ENCODE data around the gene TMEM39B. TPM values are rescaled to one million over a fixed set of nuclear protein-coding genes. Genes with fewer than 3 reads are reported as not detected.
A peak's percentile ranks its signal among the peaks of the same experiment; 100 is the strongest.

Gene TMEM39B
- total RNA-seq, 1 experiment from 2014 or later = 22.8 TPM

GRCh38 chr1:32062867-32063230, 9.9 kb upstream of the TMEM39B start:
- intact Hi-C loops (cut with micrococcal nuclease) = loop anchor here (1.0 to 10.0 kb wide), 2 partner anchors 86 to 248 kb away; partner anchors contain the start of gene SPOCD1
- peaks cover 31% of the 10 kb centered on the region in 2 experiments for H3K4me1 ChIP-seq (ENCODE audit: control insufficient read depth in 1 of 2, insufficient read depth in 2 of 2, low read length in 2 of 2)
- H3K9ac ChIP-seq (ENCODE audit: low read length) = no peak overlapping the region
- no peak for TF ChIP-seq EZH2phosphoT487 (IDR thresholded peaks at IDR 0.05; ENCODE audit: borderline replicate concordance)
- no peaks in the 10 kb centered on the region for H3K9me3 ChIP-seq (ENCODE audit: control insufficient read depth in 1 of 2, insufficient read depth in 1 of 2, low read depth in 1 of 2, low read length in 2 of 2)
- H2AFZ ChIP-seq (ENCODE audit: low read depth, low read length, poor library complexity, severe bottlenecking) = no peak overlapping the region
- CTCF ChIA-PET = interaction anchor here (0.6 to 1.8 kb wide), 17 partner anchors 8 to 399 kb away, joined by 3 to 17 read pairs (median 3); partner anchors contain the start of genes KHDRBS1 and TMEM39B
- RAD21 ChIA-PET (ENCODE audit: low non-redundant PET in 1 of 2, low total read pairs in 2 of 2, uncharacterized antibody in 2 of 2, unreplicated experiment in 2 of 2) = interaction anchor here (0.6 to 1.6 kb wide), 6 partner anchors 19 to 274 kb away, joined by 3 to 7 read pairs (median 4); no protein-coding TSS in a partner anchor
- H3K9me2 ChIP-seq (ENCODE audit: insufficient read depth) = no peaks in the 10 kb centered on the region
- peak overlapping the region; percentile 57 for H3K27ac ChIP-seq (ENCODE audit: low read depth, low read length)
- H3K27me3 ChIP-seq (ENCODE audit: insufficient read depth, low read length) = no peaks in the 10 kb centered on the region
- DNase-seq (ENCODE audit: low read depth, low spot score) = no peak
- peaks cover 26 to 32% of the 10 kb centered on the region in 2 experiments for H3K36me3 ChIP-seq (ENCODE audit: control insufficient read depth in 1 of 2, insufficient read depth in 2 of 2, low read length in 2 of 2)
- no peak overlapping the region for H3K4me3 ChIP-seq (replicated peaks in 1 of 2; ENCODE audit: low read depth in 1 of 2, low read length in 2 of 2)
- no peak overlapping the region for H3K4me2 ChIP-seq (ENCODE audit: low read length)
- ATAC-seq = no peak
- BruUV-seq (replicated peaks) = no TSS peak
- H3K79me2 ChIP-seq (ENCODE audit: insufficient read depth, low read length) = no peaks in the 10 kb centered on the region
- POLR2A ChIA-PET = interaction anchor here (0.7 to 2.5 kb wide), 4 partner anchors 10 to 117 kb away, joined by 3 to 8 read pairs (median 4); partner anchors contain the start of genes KHDRBS1, TMEM39B and TXLNA
- H4K20me1 ChIP-seq (ENCODE audit: insufficient read depth) = no peaks in the 10 kb centered on the region

- Histone ChIP-seq H2AFZ (ENCODE audit: low read depth, low read length, poor library complexity, severe bottlenecking) (no peak overlapping the region), H3K4me2 (ENCODE audit: low read length) (no peak overlapping the region), H3K4me1 (ENCODE audit: control insufficient read depth in 1 of 2, insufficient read depth in 2 of 2, low read length in 2 of 2) (peaks cover 31 to 33% of the 10 kb centered on the region in 2 experiments), H3K27ac (ENCODE audit: low read depth, low read length) (peak overlapping the region; percentile 57), H3K27me3 (ENCODE audit: insufficient read depth, low read length) (no peaks in the 10 kb centered on the region), H3K4me3 (replicated peaks in 1 of 2; ENCODE audit: low read depth in 1 of 2, low read length in 2 of 2) (no peak overlapping the region), H3K9me3 (ENCODE audit: control insufficient read depth in 1 of 2, insufficient read depth in 1 of 2, low read depth in 1 of 2, low read length in 2 of 2) (no peaks in the 10 kb centered on the region), H3K9me2 (ENCODE audit: insufficient read depth) (no peaks in the 10 kb centered on the region), H3K79me2 (ENCODE audit: insufficient read depth, low read length) (no peaks in the 10 kb centered on the region), H3K9ac (ENCODE audit: low read length) (no peak overlapping the region), H3K36me3 (ENCODE audit: control insufficient read depth in 1 of 2, insufficient read depth in 2 of 2, low read length in 2 of 2) (peaks cover 22 to 29% of the 10 kb centered on the region in 2 experiments), H4K20me1 (ENCODE audit: insufficient read depth) (no peaks in the 10 kb centered on the region)
- DNase-seq (ENCODE audit: low read depth, low spot score) (peak; percentile 32), ATAC-seq (peak; percentile 61)
- ChIA-PET CTCF (interaction anchor here (0.6 to 1.8 kb wide), 17 partner anchors 9 to 399 kb away, joined by 3 to 17 read pairs (median 3); partner anchors contain the start of genes KHDRBS1 and TMEM39B), POLR2A (interaction anchor here (0.7 to 2.5 kb wide), 3 partner anchors 50 to 116 kb away, joined by 3 to 8 read pairs (median 4); partner anchors contain the start of genes KHDRBS1 and TXLNA), RAD21 (ENCODE audit: low non-redundant PET in 1 of 2, low total read pairs in 2 of 2, uncharacterized antibody in 2 of 2, unreplicated experiment in 2 of 2) (interaction anchor here (0.6 to 1.6 kb wide), 7 partner anchors 19 to 274 kb away, joined by 3 to 7 read pairs (median 4); no protein-coding TSS in a partner anchor)
- no TSS peak for BruUV-seq (replicated peaks)
- intact Hi-C loops (cut with micrococcal nuclease) = loop anchor here (1.0 to 10.0 kb wide), 2 partner anchors 86 to 248 kb away; partner anchors contain the start of gene SPOCD1
- TF ChIP-seq POLR2AphosphoS5 (IDR thresholded peaks at IDR 0.05; ENCODE audit: low read depth, low read length) (peak; percentile 33; the same call in 1 of the 2 replicates), JUND (IDR thresholded peaks at IDR 0.05) (no peak), TCF7L2 (IDR thresholded peaks at IDR 0.05; ENCODE audit: borderline replicate concordance, extremely low read depth, insufficient read depth, insufficient read length) (no peak), YY1 (IDR thresholded peaks at IDR 0.05; ENCODE audit: extremely low read depth, insufficient replicate concordance, low read depth, low read length) (no peak), CTCF (IDR thresholded peaks at IDR 0.05 in 2 of 3, conservative IDR thresholded peaks at IDR 0.05 in 1 of 3; ENCODE audit: borderline replicate concordance in 1 of 3, insufficient read depth in 1 of 3, low read depth in 2 of 3, low read length in 2 of 3) (peak; percentile 41 to 65 (median 59); a peak in 5 of 6 replicates), RAD21 (IDR thresholded peaks at IDR 0.05; ENCODE audit: low read depth) (peak; percentile 86), SP1 (IDR thresholded peaks at IDR 0.05; ENCODE audit: low read depth) (no peak), EGR1 (IDR thresholded peaks at IDR 0.05; ENCODE audit: low read depth) (no peak), CBX3 (IDR thresholded peaks at IDR 0.05; ENCODE audit: low read depth) (no peak)
- TF ChIP-seq, protein P1, sequence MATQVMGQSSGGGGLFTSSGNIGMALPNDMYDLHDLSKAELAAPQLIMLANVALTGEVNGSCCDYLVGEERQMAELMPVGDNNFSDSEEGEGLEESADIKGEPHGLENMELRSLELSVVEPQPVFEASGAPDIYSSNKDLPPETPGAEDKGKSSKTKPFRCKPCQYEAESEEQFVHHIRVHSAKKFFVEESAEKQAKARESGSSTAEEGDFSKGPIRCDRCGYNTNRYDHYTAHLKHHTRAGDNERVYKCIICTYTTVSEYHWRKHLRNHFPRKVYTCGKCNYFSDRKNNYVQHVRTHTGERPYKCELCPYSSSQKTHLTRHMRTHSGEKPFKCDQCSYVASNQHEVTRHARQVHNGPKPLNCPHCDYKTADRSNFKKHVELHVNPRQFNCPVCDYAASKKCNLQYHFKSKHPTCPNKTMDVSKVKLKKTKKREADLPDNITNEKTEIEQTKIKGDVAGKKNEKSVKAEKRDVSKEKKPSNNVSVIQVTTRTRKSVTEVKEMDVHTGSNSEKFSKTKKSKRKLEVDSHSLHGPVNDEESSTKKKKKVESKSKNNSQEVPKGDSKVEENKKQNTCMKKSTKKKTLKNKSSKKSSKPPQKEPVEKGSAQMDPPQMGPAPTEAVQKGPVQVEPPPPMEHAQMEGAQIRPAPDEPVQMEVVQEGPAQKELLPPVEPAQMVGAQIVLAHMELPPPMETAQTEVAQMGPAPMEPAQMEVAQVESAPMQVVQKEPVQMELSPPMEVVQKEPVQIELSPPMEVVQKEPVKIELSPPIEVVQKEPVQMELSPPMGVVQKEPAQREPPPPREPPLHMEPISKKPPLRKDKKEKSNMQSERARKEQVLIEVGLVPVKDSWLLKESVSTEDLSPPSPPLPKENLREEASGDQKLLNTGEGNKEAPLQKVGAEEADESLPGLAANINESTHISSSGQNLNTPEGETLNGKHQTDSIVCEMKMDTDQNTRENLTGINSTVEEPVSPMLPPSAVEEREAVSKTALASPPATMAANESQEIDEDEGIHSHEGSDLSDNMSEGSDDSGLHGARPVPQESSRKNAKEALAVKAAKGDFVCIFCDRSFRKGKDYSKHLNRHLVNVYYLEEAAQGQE (IDR thresholded peaks at IDR 0.05; ENCODE audit: low read depth) = no peak
These were observed 9.5 kb upstream of the TMEM39B start for GRCh38 chr1:32063261-32063681.

Measured in HCT116 (cell line).